Parietal lobe (tissue), 1 donor: ENCODE results near the gene LAPTM4A. TPM values are rescaled to one million over a fixed set of nuclear protein-coding genes. Genes with fewer than 3 reads are reported as not detected.

Experiments
- total RNA-seq: library from RNA; depleted of rRNA; stranded (reverse); fragments of >200 nt; gene quantifications from one replicate; pipeline ENCODE4 v1.2.3, GENCODE V29; 2014

Gene LAPTM4A
- total RNA-seq, result 57.0 TPM

DNA sequence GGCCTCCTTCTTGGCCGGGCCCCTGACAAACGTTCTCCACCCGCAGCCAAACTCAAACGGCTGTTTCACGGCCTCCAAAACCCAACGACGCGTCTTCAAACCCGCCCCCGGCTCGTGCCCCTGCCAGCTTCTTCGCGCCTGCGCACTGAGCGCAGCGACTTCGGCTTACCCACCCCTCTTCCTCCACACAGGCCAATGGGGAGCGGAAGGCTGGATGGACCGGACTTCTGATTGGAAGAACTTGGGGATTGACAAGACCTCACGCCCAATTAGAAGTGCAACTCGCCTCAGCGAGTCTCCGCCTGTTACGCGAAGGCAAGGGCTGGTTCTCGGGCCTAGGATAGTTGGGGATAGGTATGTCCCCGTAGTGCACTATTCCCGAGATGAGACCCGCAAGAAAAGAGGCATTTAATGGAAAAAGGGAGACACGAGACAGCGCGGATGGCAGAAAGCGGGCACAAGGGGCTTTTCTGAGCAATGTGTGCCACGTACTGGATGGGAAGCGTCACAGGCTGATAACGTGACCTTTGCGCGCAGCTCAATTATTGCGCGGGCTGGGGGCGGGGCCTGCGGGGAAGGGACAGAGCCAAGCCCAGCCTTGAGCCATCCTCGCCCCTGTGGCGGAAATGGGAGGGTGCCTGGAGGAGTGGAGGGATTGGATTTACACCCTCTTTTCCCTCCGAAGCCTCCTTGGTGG, at the start of gene LAPTM4A:
Gene LAPTM4A (minus strand): TSS at position 97 of the 697 bp plus-strand sequence. CDS start 108 bp downstream, outside the sequence.

DNA sequence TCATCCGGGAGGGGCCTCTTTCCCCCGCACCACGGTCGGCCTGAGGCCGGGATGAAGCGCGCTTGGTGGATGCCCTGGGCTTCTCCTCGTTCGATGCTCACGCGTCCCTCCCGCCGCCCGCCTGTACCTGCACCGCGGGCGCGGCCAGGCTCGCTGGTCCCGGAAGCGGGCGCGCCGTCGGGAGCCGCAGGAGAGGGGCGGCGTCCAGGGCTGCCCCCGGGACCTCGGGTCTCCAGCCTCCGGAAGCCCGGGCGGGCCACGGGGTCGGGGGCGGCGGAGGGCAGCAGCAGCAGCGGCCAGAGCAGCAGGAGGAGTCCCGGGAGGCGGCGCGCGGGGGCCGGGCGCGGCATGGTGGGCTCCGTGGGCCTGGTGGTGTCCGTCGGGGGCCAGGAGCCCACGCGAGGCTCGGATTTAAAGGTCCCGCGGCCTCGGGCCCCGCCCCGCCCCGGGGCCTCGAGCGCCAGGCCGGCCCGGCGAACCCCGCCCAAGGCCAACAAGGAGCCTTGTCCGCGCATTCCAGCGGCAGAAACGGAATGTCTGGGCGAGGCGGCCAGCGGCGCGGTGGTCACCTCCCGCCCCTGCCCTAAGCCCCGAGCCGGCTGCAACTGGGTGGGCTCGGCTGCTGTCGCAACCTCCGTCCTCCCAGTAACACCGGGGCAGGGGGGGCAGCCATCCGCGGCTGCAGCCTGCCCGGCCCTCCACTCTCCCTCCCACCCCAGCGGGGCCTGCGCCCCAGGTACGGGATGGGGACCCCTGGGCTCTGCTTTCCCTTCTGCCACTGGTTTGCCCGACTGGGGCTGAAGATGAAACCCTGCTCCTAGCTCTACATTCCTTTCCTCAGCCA, 38.9 kb downstream of the LAPTM4A start, which contains the start of gene MATN3:
Gene MATN3 (minus strand): TSS at position 387 of the 844 bp plus-strand sequence. CDS start 37 bp downstream, at position 350.

DNA sequence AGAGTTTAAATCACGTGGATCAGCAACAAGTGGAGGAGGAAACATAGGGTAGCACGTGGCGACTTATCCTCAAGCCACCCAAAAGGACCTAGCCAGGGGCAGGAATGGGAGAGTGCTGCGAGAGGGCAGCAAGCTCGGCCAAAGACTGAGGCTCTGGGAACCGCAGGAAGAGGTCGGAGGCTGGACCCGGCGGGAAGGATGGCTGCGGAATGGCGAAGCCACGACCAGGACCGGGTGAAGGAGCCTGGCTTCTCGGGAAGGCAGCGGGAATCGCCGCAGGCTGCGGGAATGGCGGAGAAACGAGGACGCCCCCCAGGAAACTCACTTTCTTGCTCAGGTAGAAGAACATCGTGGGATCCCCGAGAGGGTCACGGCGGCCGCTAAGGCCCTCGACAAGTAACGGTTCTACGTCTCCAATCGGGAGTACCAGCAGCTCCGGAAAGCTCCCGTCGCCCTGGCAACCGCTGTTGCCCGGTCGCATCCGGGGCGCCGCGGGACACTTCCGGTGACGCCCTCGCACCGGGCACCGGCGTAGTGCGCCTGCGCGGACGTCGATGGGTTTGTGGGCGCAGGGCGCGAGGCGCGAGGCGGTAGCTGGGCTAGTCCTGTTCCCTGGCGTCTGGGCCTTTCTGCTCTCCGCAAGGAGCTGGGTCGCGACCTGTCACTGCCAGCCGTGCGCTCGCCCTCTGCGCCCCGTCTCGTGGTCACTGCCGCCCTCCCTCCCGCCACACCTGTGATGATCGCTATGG, 61.6 kb downstream of the LAPTM4A start, which contains the start of gene WDR35:
Gene WDR35 (minus strand): TSS at position 439 of the 749 bp plus-strand sequence. CDS start 90 bp downstream, at position 349.

Other genes with a start within 250 kb of the LAPTM4A start
- gene TTC32, start 149.6 kb downstream of the LAPTM4A start, total RNA-seq, result 28.8 TPM
- 31.3 TPM for gene WDR35, start 61.5 kb downstream of the LAPTM4A start, total RNA-seq
- gene MATN3, start 39.0 kb downstream of the LAPTM4A start, total RNA-seq, result 1.3 TPM
- 5.3 TPM for gene SDC1, start 173.5 kb upstream of the LAPTM4A start, total RNA-seq